Progenitor cell of endocrine pancreas (in vitro differentiated cells): ENCODE data around the gene CALML5. TPM values are rescaled to one million over a fixed set of nuclear protein-coding genes. Genes with fewer than 3 reads are reported as not detected.

Experiments used
- DNase-seq: peaks from one replicate; pipeline ENCODE4 v3.0.0; 2021; ENCODE audit warnings: low spot score; ENCODE audit not compliant: unreplicated experiment
- H3K27ac Mint-ChIP-seq: 2 replicates; pipeline ENCODE4 v1.8.0; 2021; ENCODE audit warnings: mild to moderate bottlenecking, moderate library complexity, mixed read lengths
- H3K27me3 Mint-ChIP-seq: 2 replicates; pipeline ENCODE4 v1.8.0; 2021; ENCODE audit warnings: mixed read lengths
- H3K36me3 Mint-ChIP-seq: 2 replicates; pipeline ENCODE4 v1.8.0; 2022; ENCODE audit warnings: mixed read lengths; ENCODE audit not compliant: insufficient read depth
- H3K4me1 Mint-ChIP-seq: 2 replicates; pipeline ENCODE4 v1.8.0; 2021; ENCODE audit warnings: low read depth, mixed read lengths
- H3K4me3 Mint-ChIP-seq: 2 replicates; pipeline ENCODE4 v1.8.0; 2021; ENCODE audit warnings: low read depth, mild to moderate bottlenecking, moderate library complexity, mixed read lengths
- H3K9me3 Mint-ChIP-seq: 2 replicates; pipeline ENCODE4 v1.8.0; 2021; ENCODE audit warnings: low read depth, mixed read lengths
- total RNA-seq: library from RNA; stranded (reverse); gene quantifications from 2 replicates; pipeline ENCODE4 v1.2.1, GENCODE V29; 2021
- TF ChIP-seq, protein P1 (sequence below): fragments of 200-600 bp; sonication (generic); IDR thresholded peaks from one replicate; pipeline ENCODE4 v1.5.0; 2021; ENCODE audit warnings: antibody characterized with exemption, mild to moderate bottlenecking; ENCODE audit not compliant: unreplicated experiment

Gene CALML5
- total RNA-seq, 1 donor from 2014 or later: not detected

DNA sequence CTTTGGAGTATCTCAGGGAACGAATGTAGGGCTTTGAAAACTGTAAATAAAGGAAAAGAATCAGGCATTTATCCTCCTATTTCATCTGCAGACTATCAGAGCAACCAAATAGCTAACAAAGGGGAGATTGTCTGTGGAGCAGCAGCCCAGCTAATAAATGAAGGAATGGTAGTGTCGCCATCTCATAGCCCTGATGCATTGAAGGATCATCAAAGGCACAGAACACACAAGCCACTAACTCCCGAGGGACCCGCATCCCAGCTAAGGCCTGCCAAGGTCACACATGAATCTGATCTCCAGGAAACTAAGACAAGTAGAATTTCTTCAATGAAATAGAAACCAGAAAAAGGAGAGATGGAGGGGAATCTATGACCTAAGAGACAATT, 38.2 kb downstream of the CALML5 start:
- H3K4me1 Mint-ChIP-seq: peaks cover 34% of the 10 kb centered on the region
- H3K36me3 Mint-ChIP-seq: peaks cover 23% of the 10 kb centered on the region
- H3K27me3 Mint-ChIP-seq: no peaks in the 10 kb centered on the region
- H3K27ac Mint-ChIP-seq: peak overlapping the region; percentile 91
- no peak for DNase-seq
- H3K4me3 Mint-ChIP-seq: no peak overlapping the region
- H3K9me3 Mint-ChIP-seq: no peaks in the 10 kb centered on the region
- TF ChIP-seq, protein P1, sequence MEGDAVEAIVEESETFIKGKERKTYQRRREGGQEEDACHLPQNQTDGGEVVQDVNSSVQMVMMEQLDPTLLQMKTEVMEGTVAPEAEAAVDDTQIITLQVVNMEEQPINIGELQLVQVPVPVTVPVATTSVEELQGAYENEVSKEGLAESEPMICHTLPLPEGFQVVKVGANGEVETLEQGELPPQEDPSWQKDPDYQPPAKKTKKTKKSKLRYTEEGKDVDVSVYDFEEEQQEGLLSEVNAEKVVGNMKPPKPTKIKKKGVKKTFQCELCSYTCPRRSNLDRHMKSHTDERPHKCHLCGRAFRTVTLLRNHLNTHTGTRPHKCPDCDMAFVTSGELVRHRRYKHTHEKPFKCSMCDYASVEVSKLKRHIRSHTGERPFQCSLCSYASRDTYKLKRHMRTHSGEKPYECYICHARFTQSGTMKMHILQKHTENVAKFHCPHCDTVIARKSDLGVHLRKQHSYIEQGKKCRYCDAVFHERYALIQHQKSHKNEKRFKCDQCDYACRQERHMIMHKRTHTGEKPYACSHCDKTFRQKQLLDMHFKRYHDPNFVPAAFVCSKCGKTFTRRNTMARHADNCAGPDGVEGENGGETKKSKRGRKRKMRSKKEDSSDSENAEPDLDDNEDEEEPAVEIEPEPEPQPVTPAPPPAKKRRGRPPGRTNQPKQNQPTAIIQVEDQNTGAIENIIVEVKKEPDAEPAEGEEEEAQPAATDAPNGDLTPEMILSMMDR: no peak

GRCh38 chr10:5460468-5461202, 38.7 kb downstream of the CALML5 start:
- DNase-seq: no peak
- Mint-ChIP-seq H3K27ac (peak overlapping the region; percentile 91), H3K27me3 (no peaks in the 10 kb centered on the region), H3K9me3 (no peaks in the 10 kb centered on the region), H3K36me3 (peaks cover 25% of the 10 kb centered on the region), H3K4me3 (no peak overlapping the region), H3K4me1 (peaks cover 31% of the 10 kb centered on the region)
- TF ChIP-seq, protein P1: no peak

GRCh38 chr10:5458949-5459747, 40.2 kb downstream of the CALML5 start:
- Mint-ChIP-seq H3K36me3 (peaks cover 31% of the 10 kb centered on the region), H3K9me3 (no peaks in the 10 kb centered on the region), H3K27ac (no peak overlapping the region), H3K4me3 (no peak overlapping the region), H3K27me3 (no peaks in the 10 kb centered on the region), H3K4me1 (peaks cover 27% of the 10 kb centered on the region)
- TF ChIP-seq, protein P1: no peak
- DNase-seq: no peak

- TF ChIP-seq, protein P1: no peak
- no peaks in the 10 kb centered on the region for H3K9me3 Mint-ChIP-seq
- H3K27ac Mint-ChIP-seq: no peak overlapping the region
- no peaks in the 10 kb centered on the region for H3K27me3 Mint-ChIP-seq
- DNase-seq: no peak
- H3K4me3 Mint-ChIP-seq: no peak overlapping the region
- H3K4me1 Mint-ChIP-seq: peaks cover 24% of the 10 kb centered on the region
- H3K36me3 Mint-ChIP-seq: peaks cover 37% of the 10 kb centered on the region
Measured at GRCh38 chr10:5458425-5458824, 40.9 kb downstream of the CALML5 start.

- H3K36me3 Mint-ChIP-seq: peaks cover 42% of the 10 kb centered on the region
Measured at GRCh38 chr10:5457741-5458140, 41.6 kb downstream of the CALML5 start.

More at GRCh38 chr10:5457741-5458140, 41.6 kb downstream of the CALML5 start:
- Mint-ChIP-seq H3K9me3 (no peaks in the 10 kb centered on the region), H3K27ac (no peak overlapping the region), H3K4me1 (peaks cover 19% of the 10 kb centered on the region), H3K4me3 (no peak overlapping the region), H3K27me3 (no peaks in the 10 kb centered on the region)
- no peak for DNase-seq
- TF ChIP-seq, protein P1: no peak
